ENCODE results near the gene RSPO4. TPM values are rescaled to one million over a fixed set of nuclear protein-coding genes. Genes with fewer than 3 reads are reported as not detected.

The RSPO4 gene
- total and polyA plus RNA-seq, 2 of the 8 experiments (the other 6 are each of a cell fraction or from before 2014, with no cell fraction given): 3.4 to 6.4 TPM

DNA sequence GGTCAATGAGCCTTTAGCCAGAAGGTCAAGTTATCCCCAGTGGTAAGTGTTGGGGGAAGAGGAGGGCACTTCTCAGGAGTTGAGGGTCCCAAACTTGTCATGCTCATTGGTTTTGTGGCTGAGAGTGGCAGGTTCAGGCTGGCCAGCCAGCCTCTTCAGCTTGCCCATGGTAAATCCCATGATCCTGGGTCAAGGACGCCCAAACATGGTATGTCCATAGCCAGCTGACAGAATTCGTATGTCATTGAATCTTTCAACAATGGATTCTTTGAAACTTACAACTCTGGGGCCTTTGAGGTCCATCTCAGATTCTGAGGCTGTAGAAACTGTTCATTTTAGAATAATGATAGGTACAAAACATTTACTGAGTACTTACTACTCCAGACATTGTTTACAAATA lies 36.1 kb upstream of the RSPO4 start:
- Histone ChIP-seq H3K79me1 (ENCODE audit: low read depth, low read length) (no peaks in the 10 kb centered on the region), H3K9ac (replicated peaks in 1 of 4; ENCODE audit: extremely low read depth in 1 of 4, low read depth in 3 of 4, low read length in 3 of 4) (no peak overlapping the region), H2AFZ (ENCODE audit: low read length) (no peak overlapping the region), H3K36me3 (ENCODE audit: control insufficient read depth in 2 of 4, insufficient read depth in 4 of 4, low read length in 3 of 4) (no peaks in the 10 kb centered on the region), H2BK120ac (replicated peaks; ENCODE audit: low read depth, low read length) (no peak overlapping the region), H3K4me3 (ENCODE audit: extremely low read depth in 1 of 4, insufficient read depth in 2 of 4, low read depth in 3 of 4, low read length in 4 of 4) (no peak overlapping the region), H2BK5ac (ENCODE audit: low read depth, low read length) (no peak overlapping the region), H3K4me2 (ENCODE audit: insufficient read depth in 1 of 2, low read depth in 2 of 2, low read length in 2 of 2) (no peak overlapping the region), H4K91ac (replicated peaks; ENCODE audit: insufficient read length, low read length) (no peak overlapping the region), H2BK15ac (ENCODE audit: low read length) (no peak overlapping the region), H4K20me1 (replicated peaks in 1 of 2; ENCODE audit: control insufficient read depth in 1 of 2, insufficient read depth in 2 of 2, low read length in 2 of 2) (no peaks in the 10 kb centered on the region), H4K8ac (ENCODE audit: extremely low read depth, insufficient read depth, low read length) (no peak overlapping the region), H2BK20ac (ENCODE audit: low read length) (no peak overlapping the region), H3K4me1 (replicated peaks in 1 of 4; ENCODE audit: control insufficient read depth in 3 of 4, insufficient read depth in 4 of 4, low read length in 3 of 4) (no peaks in the 10 kb centered on the region), H3K18ac (ENCODE audit: extremely low read depth, low read length) (no peak overlapping the region), H3K27ac (ENCODE audit: low read depth, low read length) (no peak overlapping the region), H3K56ac (replicated peaks; ENCODE audit: insufficient read length, low read depth, low read length) (no peak overlapping the region), H3K79me2 (ENCODE audit: control insufficient read depth in 1 of 2, insufficient read depth in 2 of 2, low read length in 2 of 2) (no peaks in the 10 kb centered on the region), H4K5ac (ENCODE audit: insufficient read length, low read depth, low read length) (no peak overlapping the region), H3K4ac (replicated peaks; ENCODE audit: insufficient read length, low read depth, low read length) (no peak overlapping the region), H3K27me3 (replicated peaks in 1 of 4; ENCODE audit: control insufficient read depth in 3 of 4, extremely low read depth in 1 of 4, insufficient read depth in 3 of 4, low read length in 3 of 4) (no peaks in the 10 kb centered on the region; a peak in 1 of 7 replicates), H3K23ac (ENCODE audit: insufficient read length) (no peak overlapping the region), H3K23me2 (ENCODE audit: low read depth, low read length) (no peaks in the 10 kb centered on the region), H3K9me3 (ENCODE audit: insufficient read depth in 2 of 2, low read depth in 1 of 2, low read length in 1 of 2) (no peaks in the 10 kb centered on the region), H2BK12ac (ENCODE audit: low read depth, low read length) (no peak overlapping the region), H3K14ac (ENCODE audit: insufficient read length) (no peak overlapping the region), H2AK5ac (ENCODE audit: low read depth, low read length) (no peak overlapping the region)
- WGBS, 2 experiments (ENCODE audit: extremely low coverage in 1 of 2, insufficient coverage in 1 of 2, insufficient read length in 1 of 2, insufficient replicate concordance in 2 of 2, low coverage in 1 of 2, low lambda C conversion rate in 2 of 2, missing lambda C conversion rate in 1 of 2): 83% methylated on average over 2 of the region's 2 CpGs; no CpG with 5 or more reads in 1 of the 2 experiments
- no peak for DNase-seq (ENCODE audit: low read depth in 1 of 2, low spot score in 2 of 2)
- CTCF ChIA-PET (ENCODE audit: partially characterized antibody): no interaction called here
- no peak for FAIRE-seq
- POLR2A ChIA-PET (ENCODE audit: partially characterized antibody): no interaction called here
- TF ChIP-seq POU5F1 (IDR thresholded peaks at IDR 0.05; ENCODE audit: low read depth, low read length) (no peak), SIX5 (IDR thresholded peaks at IDR 0.05; ENCODE audit: low read depth, low read length) (no peak), GABPA (IDR thresholded peaks at IDR 0.05; ENCODE audit: borderline replicate concordance, insufficient read depth, low read length) (no peak), HDAC2 (IDR thresholded peaks at IDR 0.05; ENCODE audit: borderline replicate concordance in 1 of 2, low read depth in 2 of 2, low read length in 2 of 2) (no peak), SP2 (IDR thresholded peaks at IDR 0.05; ENCODE audit: low read length) (no peak), SAP30 (IDR thresholded peaks at IDR 0.05; ENCODE audit: insufficient read depth, insufficient replicate concordance, low read length) (no peak), GTF2F1 (IDR thresholded peaks at IDR 0.05; ENCODE audit: borderline replicate concordance, low read depth, low read length) (no peak), KDM5A (IDR thresholded peaks at IDR 0.05; ENCODE audit: low read length) (no peak), CHD2 (IDR thresholded peaks at IDR 0.05; ENCODE audit: low read length) (no peak), RBBP5 (IDR thresholded peaks at IDR 0.05; ENCODE audit: borderline replicate concordance, low read depth, low read length) (no peak), TAF1 (IDR thresholded peaks at IDR 0.05; ENCODE audit: low read depth, low read length) (no peak), ASH2L (IDR thresholded peaks at IDR 0.05; ENCODE audit: low read length) (no peak)
- TF ChIP-seq, protein P1, sequence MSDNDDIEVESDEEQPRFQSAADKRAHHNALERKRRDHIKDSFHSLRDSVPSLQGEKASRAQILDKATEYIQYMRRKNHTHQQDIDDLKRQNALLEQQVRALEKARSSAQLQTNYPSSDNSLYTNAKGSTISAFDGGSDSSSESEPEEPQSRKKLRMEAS (IDR thresholded peaks at IDR 0.05): no peak
- TF ChIP-seq, protein P2, sequence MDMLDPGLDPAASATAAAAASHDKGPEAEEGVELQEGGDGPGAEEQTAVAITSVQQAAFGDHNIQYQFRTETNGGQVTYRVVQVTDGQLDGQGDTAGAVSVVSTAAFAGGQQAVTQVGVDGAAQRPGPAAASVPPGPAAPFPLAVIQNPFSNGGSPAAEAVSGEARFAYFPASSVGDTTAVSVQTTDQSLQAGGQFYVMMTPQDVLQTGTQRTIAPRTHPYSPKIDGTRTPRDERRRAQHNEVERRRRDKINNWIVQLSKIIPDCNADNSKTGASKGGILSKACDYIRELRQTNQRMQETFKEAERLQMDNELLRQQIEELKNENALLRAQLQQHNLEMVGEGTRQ (IDR thresholded peaks at IDR 0.05; ENCODE audit: low read length): no peak

All from H1 (cell line).